Activated naive CD4-positive, alpha-beta T cell treated with anti-CD3 and anti-CD28 coated beads, Interleukin-2, amount 10 ng/mL, durations not matched to agents 7 days and 5 days (primary cell): ENCODE data around the gene AKR7A3.
A peak's percentile ranks its signal among the peaks of the same experiment; 100 is the strongest.
"Not testable (repeated sequence)": the region's sequence is repeated elsewhere in the genome, so short reads cannot be mapped to it uniquely, and the experiment has no call there.

Experiments used
- CTCF ChIA-PET: fragments of 350-600 bp; sonication (Branson Sonifier 250); formaldehyde crosslinking; loops from one replicate; lab custom pipeline; 2021; ENCODE audit warnings: antibody characterized with exemption; lab: Charles Lee
- DNase-seq: peaks from one replicate; pipeline ENCODE4 v3.0.0-alpha.2; 2020
- H3K27ac Mint-ChIP-seq: one replicate; pipeline ENCODE4 v1.8.0; 2021; ENCODE audit warnings: mild to moderate bottlenecking, moderate library complexity, mixed read lengths
- H3K27me3 Mint-ChIP-seq: one replicate; pipeline ENCODE4 v1.8.0; 2021; ENCODE audit warnings: mild to moderate bottlenecking, mixed read lengths
- H3K36me3 Mint-ChIP-seq: one replicate; pipeline ENCODE4 v1.8.0; 2021; ENCODE audit warnings: mixed read lengths
- H3K4me1 Mint-ChIP-seq: one replicate; pipeline ENCODE4 v1.8.0; 2021; ENCODE audit warnings: mixed read lengths
- H3K4me3 Mint-ChIP-seq: one replicate; pipeline ENCODE4 v1.8.0; 2021; ENCODE audit warnings: mild to moderate bottlenecking, moderate library complexity, mixed read lengths
- H3K9me3 Mint-ChIP-seq: one replicate; pipeline ENCODE4 v1.8.0; 2021; ENCODE audit warnings: mixed read lengths

The AKR7A3 gene

DNA sequence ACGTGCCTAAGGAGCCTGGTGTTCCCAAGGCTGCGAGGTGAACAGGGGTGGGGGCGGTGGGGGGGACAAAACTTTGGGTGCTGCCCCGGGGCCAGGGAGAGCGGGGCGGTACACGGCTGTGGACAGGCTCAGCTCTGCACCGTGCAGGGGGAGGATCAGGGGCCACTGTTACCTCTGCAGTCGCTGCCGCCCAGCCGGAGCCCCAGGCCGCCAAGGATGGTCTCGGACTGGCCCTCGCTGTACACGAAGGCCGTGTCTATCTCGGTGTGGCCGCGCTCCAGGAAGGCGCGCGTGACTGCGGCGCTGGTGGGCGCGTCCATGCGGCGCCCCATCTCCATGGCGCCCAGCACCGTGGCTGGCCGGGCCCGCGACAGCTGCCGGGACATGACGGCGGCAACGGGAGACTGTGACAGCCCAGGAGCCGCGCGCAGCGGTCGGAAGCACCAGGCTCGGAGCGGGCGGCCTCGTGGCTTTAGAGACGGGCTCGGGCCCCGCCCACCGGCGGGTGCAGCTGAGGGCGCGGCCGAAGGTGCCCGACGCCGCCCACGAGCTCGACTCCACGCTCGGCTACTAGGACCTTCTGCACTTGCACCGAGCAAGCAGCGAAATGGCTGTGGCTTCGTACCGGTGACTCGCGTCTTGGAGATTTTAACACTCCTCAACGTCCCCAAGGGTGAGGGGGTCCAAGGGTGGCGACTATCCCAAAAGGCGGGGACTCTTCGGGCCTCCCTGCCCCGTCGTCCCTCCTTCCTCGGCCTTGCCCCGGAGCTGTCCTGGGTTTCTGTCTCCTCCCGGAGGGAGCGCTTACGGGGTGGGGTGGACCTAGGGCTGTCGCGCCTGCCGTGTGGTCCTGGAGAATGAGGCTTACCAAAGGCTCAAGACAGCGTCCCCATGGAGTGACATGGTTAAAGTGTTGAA is at the start of gene AKR7A3:
AKR7A3 (minus strand) TSS at position 447 of the 918 bp plus-strand sequence; CDS start at position 386, 61 bp downstream.
- H3K4me1 Mint-ChIP-seq, CTCF ChIA-PET, H3K27ac Mint-ChIP-seq, H3K36me3 Mint-ChIP-seq, H3K9me3 Mint-ChIP-seq: not testable (repeated sequence)
- DNase-seq = peak; percentile 80
- peaks cover 31% of the 10 kb centered on the region for H3K27me3 Mint-ChIP-seq
- peak within 1 kb of the TSS; percentile 58 for H3K4me3 Mint-ChIP-seq

DNA sequence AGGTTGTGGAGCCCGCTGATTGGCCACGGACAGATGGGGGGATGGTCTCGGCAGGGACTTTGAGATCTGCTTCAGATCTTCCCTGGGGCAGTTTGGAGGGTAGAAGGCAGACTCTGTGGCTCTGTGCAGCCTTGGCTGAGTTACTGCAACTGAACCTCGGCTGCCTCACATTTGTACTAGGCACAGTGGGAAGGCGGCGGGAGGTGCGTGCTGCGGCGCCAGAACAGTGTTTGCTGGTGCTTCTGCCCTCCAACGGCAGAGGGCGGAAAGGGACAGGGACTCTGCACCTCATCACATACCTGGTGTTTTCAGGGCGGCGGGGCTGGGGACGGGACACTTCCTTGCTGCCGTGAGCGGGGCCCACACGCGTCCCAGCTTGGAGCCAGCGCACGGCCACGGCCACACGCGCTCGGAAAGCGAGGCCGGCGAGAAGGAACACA is 49.8 kb upstream of the AKR7A3 start:
- no peak for DNase-seq
- H3K27me3 Mint-ChIP-seq = no peaks in the 10 kb centered on the region
- no peaks in the 10 kb centered on the region for H3K4me1 Mint-ChIP-seq
- H3K9me3 Mint-ChIP-seq = no peaks in the 10 kb centered on the region
- no peak overlapping the region for H3K4me3 Mint-ChIP-seq
- CTCF ChIA-PET = no interaction called here
- peaks cover 30% of the 10 kb centered on the region for H3K36me3 Mint-ChIP-seq
- H3K27ac Mint-ChIP-seq = peak overlapping the region; percentile 55

DNA sequence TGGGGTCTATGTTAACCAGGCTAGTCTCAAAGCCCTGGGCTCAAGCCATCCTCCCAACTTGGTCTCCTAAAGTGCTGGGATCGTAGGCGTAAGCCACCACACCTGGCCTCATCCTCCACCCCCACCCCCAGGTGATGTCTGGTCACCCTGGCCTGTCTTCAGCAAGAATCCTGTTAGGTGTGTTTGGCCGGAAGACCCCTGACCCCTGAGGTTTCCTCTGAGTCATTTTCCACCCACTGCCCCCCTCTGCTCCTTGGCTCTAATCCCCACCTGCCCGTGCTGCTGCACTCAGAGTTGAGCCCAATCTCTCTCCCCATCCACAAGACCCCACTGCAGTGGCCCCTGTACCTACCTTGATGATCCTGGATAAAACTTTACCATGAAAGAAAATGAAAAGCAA is 48.7 kb upstream of the AKR7A3 start:
- H3K36me3 Mint-ChIP-seq = peaks cover 26% of the 10 kb centered on the region
- no peaks in the 10 kb centered on the region for H3K4me1 Mint-ChIP-seq
- H3K9me3 Mint-ChIP-seq = no peaks in the 10 kb centered on the region
- H3K27me3 Mint-ChIP-seq = no peaks in the 10 kb centered on the region
- H3K27ac Mint-ChIP-seq = peak overlapping the region; percentile 49
- no peak overlapping the region for H3K4me3 Mint-ChIP-seq
- CTCF ChIA-PET = no interaction called here
- no peak for DNase-seq

DNA sequence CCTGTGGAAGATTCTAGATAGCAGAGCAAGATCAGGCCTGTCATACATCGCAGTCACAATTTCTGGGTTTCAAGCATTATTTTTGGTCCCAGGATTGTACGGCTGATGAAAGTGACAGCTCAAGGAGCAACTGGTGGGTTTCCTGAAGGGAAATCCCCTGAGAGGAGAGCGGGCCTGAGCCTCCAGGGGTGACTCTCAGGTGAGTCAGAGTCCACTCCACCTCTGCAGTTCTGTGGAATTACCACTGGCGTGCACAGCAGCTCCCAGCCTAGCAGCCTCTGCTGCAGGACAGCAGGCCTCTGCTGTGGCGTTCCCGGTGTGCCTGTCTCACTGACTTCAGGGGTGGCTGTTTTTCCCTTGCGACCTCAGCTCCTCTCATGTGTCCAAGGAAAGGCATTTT is 48.0 kb upstream of the AKR7A3 start:
- H3K36me3 Mint-ChIP-seq = peaks cover 22% of the 10 kb centered on the region
- CTCF ChIA-PET = no interaction called here
- DNase-seq = no peak

DNA sequence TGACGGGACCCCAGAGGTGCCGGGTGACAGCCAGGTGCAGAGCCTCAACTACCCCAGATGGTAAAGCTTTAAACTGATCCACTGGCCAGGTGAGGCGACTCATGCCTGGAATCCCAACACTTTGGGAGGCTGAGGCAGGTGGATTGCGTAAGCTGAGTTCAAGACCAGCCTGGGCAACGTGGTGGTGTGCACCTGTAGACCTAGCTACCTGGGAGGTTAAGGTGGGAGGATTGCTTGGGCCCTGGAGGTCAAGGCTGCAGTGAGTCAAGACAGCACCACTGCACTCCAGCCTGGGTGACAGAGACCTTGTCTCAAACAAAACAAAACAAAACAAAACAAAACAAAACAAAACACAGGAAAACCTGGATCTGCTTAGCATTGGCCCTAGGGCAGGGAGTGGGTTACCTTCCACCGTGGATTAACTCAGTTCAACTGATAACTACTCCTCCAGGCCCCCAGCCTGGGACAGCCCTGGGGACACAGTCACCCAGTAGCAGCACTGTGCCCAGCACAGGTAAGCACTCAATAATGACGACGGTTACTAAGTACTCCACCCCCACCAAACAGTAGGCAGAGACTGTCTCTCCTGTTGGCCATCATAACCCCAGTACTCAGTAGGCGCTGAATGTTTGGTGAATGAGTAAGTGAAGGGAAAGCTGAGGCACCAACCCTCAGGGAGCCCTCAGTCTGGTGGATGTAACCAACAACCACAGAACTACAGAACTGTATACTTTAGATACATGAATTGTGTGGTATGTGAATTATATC is 45.2 kb upstream of the AKR7A3 start:
- no peaks in the 10 kb centered on the region for H3K4me1 Mint-ChIP-seq
- H3K27me3 Mint-ChIP-seq = no peaks in the 10 kb centered on the region
- no peak overlapping the region for H3K27ac Mint-ChIP-seq
- H3K9me3 Mint-ChIP-seq = no peaks in the 10 kb centered on the region
- H3K4me3 Mint-ChIP-seq = no peak overlapping the region
- CTCF ChIA-PET = no interaction called here
- no peak for DNase-seq
- H3K36me3 Mint-ChIP-seq = peaks cover 8% of the 10 kb centered on the region

More for the DNA sequence above, 48.0 kb upstream of the AKR7A3 start:
- no peaks in the 10 kb centered on the region for H3K27me3 Mint-ChIP-seq
- H3K4me3 Mint-ChIP-seq = no peak overlapping the region
- no peaks in the 10 kb centered on the region for H3K9me3 Mint-ChIP-seq
- H3K27ac Mint-ChIP-seq = no peak overlapping the region
- H3K4me1 Mint-ChIP-seq = no peaks in the 10 kb centered on the region

DNA sequence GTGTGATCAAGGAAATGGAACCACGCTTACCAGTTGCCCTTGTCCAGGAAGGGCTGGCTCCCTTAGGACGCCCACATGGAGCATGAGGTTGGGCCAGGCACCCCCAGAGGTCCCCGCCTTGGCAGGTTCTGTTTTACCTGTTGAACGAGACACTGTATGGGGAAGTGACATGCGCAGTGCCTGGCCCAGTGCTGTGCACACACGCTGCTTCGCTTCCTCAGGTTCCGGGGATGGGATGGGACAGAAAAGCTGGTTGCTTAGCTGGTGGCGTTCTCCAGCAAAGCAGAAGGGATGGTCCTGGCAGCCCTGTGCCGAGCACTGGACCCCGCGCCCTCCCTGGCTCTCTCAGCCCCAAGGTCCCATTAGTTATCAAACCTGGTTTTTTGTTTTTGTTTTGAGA is 44.3 kb upstream of the AKR7A3 start:
- Mint-ChIP-seq H3K4me3 (no peak overlapping the region), H3K27ac (no peak overlapping the region), H3K27me3 (no peaks in the 10 kb centered on the region), H3K36me3 (peaks cover 4% of the 10 kb centered on the region), H3K9me3 (no peaks in the 10 kb centered on the region), H3K4me1 (no peaks in the 10 kb centered on the region)
- no peak for DNase-seq
- CTCF ChIA-PET = no interaction called here

DNA sequence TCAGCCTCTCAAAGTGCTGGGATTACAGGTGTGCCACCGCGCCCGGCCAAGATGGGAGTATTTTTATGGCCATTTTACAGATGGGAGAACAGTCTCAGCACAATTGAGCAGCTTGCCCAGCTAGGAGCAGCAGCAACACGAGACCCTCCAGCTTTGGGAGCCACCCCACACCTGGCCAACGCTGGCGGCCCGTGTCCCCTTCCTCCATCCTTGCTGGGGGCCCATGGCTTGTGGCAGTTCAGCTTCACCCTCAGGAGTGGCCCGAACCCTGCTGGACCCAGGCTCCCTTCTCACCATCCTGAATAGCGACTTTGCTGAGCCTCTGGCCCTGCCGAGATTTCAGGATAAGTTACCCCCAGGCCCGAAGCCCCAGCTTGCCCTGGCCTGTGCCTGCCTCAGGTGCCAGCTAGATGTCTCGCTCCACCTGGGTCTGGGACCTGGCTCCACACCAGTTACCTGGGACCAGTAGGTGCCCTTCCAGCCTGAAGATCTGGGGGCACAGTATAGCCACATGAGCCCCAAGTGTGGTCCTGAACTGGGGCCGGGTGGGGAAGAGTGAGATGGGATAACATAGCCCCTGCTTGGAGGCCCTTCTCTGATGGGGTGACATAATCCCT is 42.8 kb upstream of the AKR7A3 start:
- H3K27ac Mint-ChIP-seq = no peak overlapping the region
- no peaks in the 10 kb centered on the region for H3K4me1 Mint-ChIP-seq
- no peak for DNase-seq
- H3K9me3 Mint-ChIP-seq = no peaks in the 10 kb centered on the region
- H3K4me3 Mint-ChIP-seq = no peak overlapping the region
- H3K27me3 Mint-ChIP-seq = no peaks in the 10 kb centered on the region
- no peaks in the 10 kb centered on the region for H3K36me3 Mint-ChIP-seq
- CTCF ChIA-PET = interaction anchor here (1.1 to 1.5 kb wide), 2 partner anchors 13 to 320 kb away, joined by 3 to 4 read pairs; no protein-coding TSS in a partner anchor

DNA sequence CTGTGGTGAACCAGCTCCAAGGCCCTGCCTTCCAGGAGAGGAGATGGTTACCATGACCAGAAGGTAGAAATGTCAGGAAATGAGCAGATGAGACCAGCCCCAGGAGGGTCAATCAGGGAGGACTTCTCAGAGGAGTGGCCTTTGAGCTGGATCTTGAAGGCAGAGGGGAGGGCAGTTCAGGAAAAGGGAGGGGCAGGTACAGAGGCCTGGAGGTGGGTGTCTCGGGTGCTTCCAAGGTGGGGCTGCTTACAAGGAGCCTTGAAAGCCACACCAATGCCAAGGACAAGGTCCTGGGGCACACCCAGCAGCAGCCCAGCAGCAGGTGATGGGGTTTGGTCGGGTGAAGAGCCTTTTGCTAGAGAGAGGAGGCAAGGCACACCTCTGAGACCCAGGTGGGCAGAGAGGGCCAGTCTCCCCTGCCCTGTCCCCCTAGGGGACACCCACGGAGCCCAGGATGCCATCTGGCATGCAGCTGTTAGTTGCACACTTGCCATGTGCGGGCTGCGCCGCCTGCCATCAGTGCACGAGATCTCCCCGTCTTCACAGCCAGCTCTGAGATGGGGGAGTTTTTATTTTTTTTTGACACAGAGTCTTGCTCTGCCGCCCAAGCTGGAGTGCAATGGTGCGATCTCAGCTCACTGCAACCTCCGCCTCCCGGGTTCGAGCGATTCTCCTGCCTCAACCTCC is 42.0 kb upstream of the AKR7A3 start:
- Mint-ChIP-seq H3K4me1 (no peaks in the 10 kb centered on the region), H3K36me3 (no peaks in the 10 kb centered on the region), H3K27me3 (no peaks in the 10 kb centered on the region), H3K27ac (peak overlapping the region; percentile 58), H3K4me3 (no peak overlapping the region), H3K9me3 (no peaks in the 10 kb centered on the region)
- CTCF ChIA-PET = interaction anchor here (1.1 to 1.5 kb wide), 2 partner anchors 13 to 321 kb away, joined by 3 to 4 read pairs; no protein-coding TSS in a partner anchor
- no peak for DNase-seq

DNA sequence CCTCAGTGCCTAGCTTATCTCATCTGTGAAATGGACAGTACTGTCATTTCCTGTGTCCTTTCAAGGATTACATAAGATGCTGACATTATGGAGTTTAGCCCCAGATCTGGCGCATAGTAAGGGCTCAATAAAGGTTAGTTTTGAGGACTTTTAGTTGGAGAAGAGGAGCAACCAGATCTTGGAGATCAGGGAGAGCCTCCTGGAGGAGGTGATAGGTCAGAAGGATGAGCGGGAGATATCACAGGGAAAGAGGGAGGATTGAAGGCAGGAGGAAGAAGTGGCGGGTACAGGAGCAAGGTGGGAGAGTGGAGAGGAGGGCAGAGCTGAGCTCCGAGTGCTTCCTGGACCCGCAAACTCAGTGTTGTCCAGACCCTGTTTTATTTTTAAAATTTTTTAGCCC is 41.0 kb upstream of the AKR7A3 start:
- Mint-ChIP-seq H3K27ac (no peak overlapping the region), H3K9me3 (no peaks in the 10 kb centered on the region), H3K4me3 (no peak overlapping the region), H3K4me1 (no peaks in the 10 kb centered on the region), H3K27me3 (no peaks in the 10 kb centered on the region), H3K36me3 (no peaks in the 10 kb centered on the region)
- CTCF ChIA-PET = no interaction called here
- no peak for DNase-seq

DNA sequence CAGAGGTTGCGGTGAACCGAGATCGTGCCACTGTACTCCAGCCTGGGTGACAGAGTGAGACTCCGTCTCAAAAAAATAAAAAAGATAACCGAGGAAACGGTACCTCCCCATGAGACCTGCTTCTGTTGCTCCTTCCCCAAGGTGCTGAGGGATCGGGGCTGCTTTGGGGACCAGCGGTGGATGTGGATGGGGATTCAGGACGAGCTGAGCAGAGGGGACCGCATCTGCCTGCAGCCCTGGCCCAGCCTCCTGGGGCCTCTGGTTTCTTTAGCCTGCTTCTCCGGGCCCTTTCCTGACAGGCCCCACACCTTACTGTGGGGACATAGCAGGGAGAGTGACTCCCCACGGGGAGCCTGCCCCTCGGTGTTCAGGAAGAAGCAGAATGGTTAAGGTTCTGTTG is 40.6 kb upstream of the AKR7A3 start:
- CTCF ChIA-PET = no interaction called here
- no peak overlapping the region for H3K4me3 Mint-ChIP-seq
- no peaks in the 10 kb centered on the region for H3K9me3 Mint-ChIP-seq
- no peaks in the 10 kb centered on the region for H3K4me1 Mint-ChIP-seq
- no peaks in the 10 kb centered on the region for H3K36me3 Mint-ChIP-seq
- no peak for DNase-seq
- H3K27me3 Mint-ChIP-seq = no peaks in the 10 kb centered on the region
- no peak overlapping the region for H3K27ac Mint-ChIP-seq

DNA sequence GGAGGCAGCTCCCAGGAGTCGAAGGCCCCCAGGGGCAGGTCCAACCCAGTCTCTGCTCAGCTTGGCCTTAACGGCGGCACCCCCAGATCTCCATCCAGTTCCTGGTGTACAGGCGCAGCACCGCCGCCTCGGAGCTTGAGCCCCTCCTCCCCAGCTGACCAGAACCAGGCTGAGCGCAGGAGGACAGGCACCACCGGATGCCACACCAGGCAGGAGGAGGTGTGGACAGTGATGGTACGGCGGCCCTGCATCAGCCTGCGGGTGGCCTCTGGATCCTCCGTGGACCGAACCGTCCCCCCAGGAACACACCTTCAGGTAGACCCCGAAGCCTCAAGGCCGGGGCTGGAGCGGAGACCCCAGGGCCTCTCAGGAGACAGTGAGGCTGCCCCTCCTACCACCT is 39.9 kb upstream of the AKR7A3 start:
- H3K4me3 Mint-ChIP-seq = no peak overlapping the region
- CTCF ChIA-PET = no interaction called here
- H3K27ac Mint-ChIP-seq = no peak overlapping the region
- no peaks in the 10 kb centered on the region for H3K36me3 Mint-ChIP-seq
- no peaks in the 10 kb centered on the region for H3K9me3 Mint-ChIP-seq
- DNase-seq = no peak
- H3K4me1 Mint-ChIP-seq = no peaks in the 10 kb centered on the region
- no peaks in the 10 kb centered on the region for H3K27me3 Mint-ChIP-seq

DNA sequence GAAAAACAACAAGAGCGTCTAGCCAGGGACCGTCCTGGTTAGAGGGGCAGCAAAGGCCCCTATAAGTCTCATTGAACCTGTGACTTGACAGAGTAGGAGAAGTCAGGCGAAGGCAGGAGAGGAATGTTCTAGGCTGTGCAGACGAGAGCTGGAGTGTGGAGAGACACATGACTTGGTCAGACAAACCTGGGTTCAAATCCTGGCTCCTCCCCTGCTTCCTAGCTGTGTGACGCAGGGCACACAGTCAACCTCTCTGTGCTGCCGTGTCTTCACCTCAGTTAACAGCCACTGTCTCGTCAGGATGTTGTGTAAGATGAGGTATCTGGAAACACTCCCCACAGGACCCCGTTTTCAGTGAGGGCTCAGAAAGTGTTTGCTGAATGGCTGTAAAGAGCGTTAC is 39.2 kb upstream of the AKR7A3 start:
- Mint-ChIP-seq H3K4me3 (no peak overlapping the region), H3K27ac (no peak overlapping the region), H3K27me3 (no peaks in the 10 kb centered on the region), H3K4me1 (no peaks in the 10 kb centered on the region), H3K9me3 (no peaks in the 10 kb centered on the region), H3K36me3 (no peaks in the 10 kb centered on the region)
- DNase-seq = no peak
- CTCF ChIA-PET = no interaction called here

DNA sequence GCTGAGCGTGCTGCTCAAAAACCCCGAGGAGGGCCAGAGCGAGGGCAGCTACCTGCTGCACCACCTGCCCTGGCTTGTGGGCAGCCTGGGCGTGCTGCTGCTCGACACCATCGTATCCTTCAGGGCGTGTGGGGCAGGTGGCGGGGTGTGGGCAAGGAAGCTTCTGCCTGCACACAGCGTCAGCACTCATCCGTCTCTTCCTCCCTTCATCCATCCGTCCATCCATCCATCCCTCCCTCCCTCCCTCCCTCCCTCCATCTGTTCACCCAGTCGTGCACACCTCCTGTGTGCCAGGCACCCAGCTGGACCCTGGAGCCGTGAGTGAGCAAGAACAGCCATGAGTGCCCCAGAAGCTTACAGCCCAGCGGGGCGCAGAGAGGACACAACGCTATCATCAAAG is 38.7 kb upstream of the AKR7A3 start:
- H3K36me3 Mint-ChIP-seq = no peaks in the 10 kb centered on the region
- CTCF ChIA-PET = no interaction called here

DNA sequence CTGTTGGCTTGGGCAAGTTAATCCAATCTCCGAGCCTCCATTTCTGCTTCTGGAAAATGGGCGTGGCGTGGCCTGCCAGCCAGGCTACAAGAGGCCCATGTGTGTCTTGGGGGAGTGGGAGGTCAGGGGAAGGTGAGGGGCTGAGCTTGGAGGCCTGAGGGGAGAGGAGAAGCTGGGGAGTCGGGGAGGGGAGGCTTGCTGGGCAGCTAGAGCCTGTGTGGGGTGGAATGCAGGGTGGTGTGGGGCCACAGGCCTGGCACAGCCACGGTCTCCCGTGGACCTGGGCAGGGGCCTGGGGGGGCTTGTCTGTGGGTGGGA is 38.1 kb upstream of the AKR7A3 start:
- CTCF ChIA-PET = no interaction called here

More for the DNA sequence above, 38.7 kb upstream of the AKR7A3 start:
- Mint-ChIP-seq H3K4me1 (no peaks in the 10 kb centered on the region), H3K27me3 (no peaks in the 10 kb centered on the region), H3K9me3 (no peaks in the 10 kb centered on the region), H3K27ac (no peak overlapping the region), H3K4me3 (no peak overlapping the region)
- no peak for DNase-seq

More for the DNA sequence above, 38.1 kb upstream of the AKR7A3 start:
- H3K27ac Mint-ChIP-seq = peak overlapping the region; percentile 72
- H3K27me3 Mint-ChIP-seq = no peaks in the 10 kb centered on the region
- no peaks in the 10 kb centered on the region for H3K9me3 Mint-ChIP-seq
- no peak overlapping the region for H3K4me3 Mint-ChIP-seq
- H3K4me1 Mint-ChIP-seq = no peaks in the 10 kb centered on the region
- DNase-seq = no peak
- no peaks in the 10 kb centered on the region for H3K36me3 Mint-ChIP-seq
